ENCODE measurements around the gene PDGFD.

PDGFD gene

DNA sequence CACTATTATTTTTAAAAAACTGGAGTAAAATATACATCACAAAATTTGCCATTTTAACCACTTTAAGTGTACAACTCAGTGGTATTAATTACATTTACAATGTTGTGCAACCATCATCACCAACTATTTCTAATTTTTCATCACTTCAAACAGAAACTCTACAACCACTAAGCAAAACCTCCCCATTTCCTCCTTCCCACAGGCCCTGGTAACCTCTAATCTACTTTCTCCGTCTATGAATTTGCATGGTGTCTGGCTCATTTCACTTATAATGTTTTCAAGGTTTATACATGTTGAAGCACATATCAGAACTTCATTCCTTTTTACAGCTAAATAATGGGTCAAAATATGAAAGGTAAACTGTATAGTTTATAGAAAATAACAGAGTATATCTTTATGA is 103.1 kb downstream of the PDGFD start:
- H3K4me3 ChIP-seq = no peak overlapping the region
- TF ChIP-seq, protein P1, sequence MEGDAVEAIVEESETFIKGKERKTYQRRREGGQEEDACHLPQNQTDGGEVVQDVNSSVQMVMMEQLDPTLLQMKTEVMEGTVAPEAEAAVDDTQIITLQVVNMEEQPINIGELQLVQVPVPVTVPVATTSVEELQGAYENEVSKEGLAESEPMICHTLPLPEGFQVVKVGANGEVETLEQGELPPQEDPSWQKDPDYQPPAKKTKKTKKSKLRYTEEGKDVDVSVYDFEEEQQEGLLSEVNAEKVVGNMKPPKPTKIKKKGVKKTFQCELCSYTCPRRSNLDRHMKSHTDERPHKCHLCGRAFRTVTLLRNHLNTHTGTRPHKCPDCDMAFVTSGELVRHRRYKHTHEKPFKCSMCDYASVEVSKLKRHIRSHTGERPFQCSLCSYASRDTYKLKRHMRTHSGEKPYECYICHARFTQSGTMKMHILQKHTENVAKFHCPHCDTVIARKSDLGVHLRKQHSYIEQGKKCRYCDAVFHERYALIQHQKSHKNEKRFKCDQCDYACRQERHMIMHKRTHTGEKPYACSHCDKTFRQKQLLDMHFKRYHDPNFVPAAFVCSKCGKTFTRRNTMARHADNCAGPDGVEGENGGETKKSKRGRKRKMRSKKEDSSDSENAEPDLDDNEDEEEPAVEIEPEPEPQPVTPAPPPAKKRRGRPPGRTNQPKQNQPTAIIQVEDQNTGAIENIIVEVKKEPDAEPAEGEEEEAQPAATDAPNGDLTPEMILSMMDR (IDR thresholded peaks at IDR 0.05) = no peak
- DNase-seq (ENCODE audit: low spot score) = no peak
- no peak overlapping the region for H3K27ac ChIP-seq

DNA sequence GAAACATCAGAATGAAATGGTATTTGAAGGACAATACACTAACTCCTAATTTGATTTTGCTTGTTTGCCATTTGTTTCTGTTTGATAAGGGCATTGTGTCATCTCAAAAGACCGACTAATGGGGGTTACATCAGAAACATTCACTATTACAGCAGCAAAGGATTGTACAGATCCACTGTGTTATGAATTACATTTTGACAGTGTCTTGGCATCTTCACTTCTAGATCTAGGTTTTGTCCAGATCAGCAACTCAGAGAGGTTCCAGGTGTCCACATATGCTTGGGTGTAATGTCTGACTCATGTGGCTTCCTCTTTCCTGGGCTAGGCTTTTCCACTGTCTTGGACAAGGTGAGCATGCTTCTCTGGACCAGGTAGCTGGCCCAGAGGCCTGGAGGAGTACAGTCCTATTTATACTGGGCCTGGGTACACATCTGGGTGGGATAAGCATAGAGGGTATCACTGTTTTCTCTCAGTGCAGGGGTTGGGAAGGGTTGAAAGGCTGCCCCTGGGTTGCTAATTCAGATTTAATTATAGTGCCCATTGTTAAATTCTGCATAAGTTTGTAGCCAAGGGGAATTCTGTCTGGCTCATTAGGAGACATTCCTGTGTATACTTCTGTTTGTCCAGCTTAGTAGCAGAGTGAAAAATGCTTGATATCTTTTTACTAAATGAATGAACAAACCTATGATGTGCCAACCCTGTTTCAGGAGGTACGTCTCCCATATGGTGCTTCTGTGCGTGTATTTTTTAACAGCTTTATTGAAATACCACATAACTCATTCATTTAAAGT is 103.7 kb downstream of the PDGFD start:
- no peak overlapping the region for H3K4me3 ChIP-seq
- DNase-seq (ENCODE audit: low spot score) = no peak
- no peak overlapping the region for H3K27ac ChIP-seq
- TF ChIP-seq, protein P1 (IDR thresholded peaks at IDR 0.05) = no peak

DNA sequence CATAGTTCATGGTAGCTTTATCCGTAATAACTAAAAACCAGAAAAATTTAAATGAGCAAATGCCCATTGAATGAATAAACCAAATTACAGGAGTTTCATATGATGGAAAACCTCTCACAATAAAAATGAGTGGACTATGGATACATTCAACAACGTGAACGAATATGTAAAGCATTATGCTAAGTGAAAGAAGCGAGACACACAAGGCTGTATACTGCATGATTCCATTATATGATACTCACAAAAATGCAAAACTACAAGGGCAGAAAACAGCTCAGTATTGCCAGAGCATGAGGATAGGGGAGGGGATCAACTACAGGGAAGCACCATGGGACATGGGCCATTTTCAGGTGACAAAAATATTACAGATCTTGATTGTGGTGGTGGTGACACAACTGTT is 105.3 kb downstream of the PDGFD start:
- TF ChIP-seq, protein P1 (IDR thresholded peaks at IDR 0.05) = no peak
- Histone ChIP-seq H3K4me3 (no peak overlapping the region), H3K27ac (no peak overlapping the region)
- DNase-seq (ENCODE audit: low spot score) = no peak

DNA sequence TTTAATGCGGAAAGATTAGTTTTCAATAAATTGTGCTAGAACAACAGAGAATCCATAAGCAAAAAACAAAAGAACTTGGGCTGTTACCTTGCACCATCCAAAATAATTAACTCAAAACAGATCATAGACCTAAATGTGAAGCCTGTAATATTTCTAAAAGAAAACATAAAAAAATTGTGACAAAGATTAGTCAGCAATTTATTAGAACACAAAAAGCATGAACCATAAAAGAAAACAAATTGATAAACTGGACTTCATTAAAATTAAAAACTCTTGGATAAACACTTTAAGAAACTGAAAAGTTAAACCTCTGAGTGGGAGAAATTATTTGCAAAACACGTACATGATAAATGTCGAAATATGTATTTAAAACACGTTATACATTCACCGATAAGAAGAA is 106.0 kb downstream of the PDGFD start:
- TF ChIP-seq, protein P1 (IDR thresholded peaks at IDR 0.05) = no peak
- Histone ChIP-seq H3K4me3 (no peak overlapping the region), H3K27ac (no peak overlapping the region)
- no peak for DNase-seq (ENCODE audit: low spot score)

DNA sequence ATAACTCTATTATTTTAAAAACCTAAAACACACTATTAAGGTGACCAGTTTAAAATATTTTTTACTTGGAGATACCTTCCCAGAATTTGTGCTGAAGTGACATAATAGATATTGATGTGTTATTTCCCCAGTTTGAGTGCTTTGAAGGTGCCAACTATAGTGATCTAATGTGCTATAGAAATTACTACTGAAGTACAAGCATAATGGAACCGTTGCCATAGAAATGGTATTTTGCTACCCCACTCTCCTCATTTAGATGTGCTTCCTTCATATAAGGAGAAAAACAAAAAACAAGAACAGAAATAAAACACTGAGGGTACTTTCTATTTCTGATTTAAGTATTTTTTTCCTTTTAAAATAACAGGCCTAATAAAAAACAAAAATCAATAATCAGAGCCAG is 108.4 kb downstream of the PDGFD start:
- DNase-seq (ENCODE audit: low spot score) = no peak
- Histone ChIP-seq H3K27ac (no peak overlapping the region), H3K4me3 (no peak overlapping the region)
- TF ChIP-seq, protein P1 (IDR thresholded peaks at IDR 0.05) = no peak

DNA sequence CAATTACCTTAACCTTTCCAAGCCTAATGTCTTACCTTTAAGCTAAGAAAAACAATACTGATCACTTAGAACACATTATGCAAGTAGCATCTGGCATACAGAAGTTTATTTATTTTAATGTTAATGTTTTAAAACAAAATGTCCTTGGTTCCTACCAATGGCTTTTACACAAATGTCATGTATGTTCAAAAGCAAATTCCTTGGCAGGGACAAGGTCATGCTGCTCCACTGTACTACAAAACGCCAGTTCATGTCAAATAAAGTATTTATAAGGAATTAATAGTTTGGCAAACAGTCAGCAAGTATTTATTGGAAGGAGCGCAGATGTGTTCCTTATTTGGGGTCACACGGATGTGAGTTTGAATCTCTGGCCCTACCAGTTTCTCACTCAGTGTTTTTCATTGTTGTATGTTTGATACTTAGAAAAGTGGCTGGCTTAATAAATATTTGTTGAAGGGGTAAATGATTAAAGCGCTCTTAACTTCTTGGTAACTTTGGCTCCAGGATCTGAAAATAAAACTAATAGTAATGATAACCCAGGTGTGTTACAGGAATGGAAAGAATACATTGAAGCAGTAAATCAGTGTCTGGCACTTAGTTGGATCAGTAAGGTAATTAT is 108.9 kb downstream of the PDGFD start:
- DNase-seq (ENCODE audit: low spot score) = no peak
- Histone ChIP-seq H3K27ac (no peak overlapping the region), H3K4me3 (no peak overlapping the region)
- TF ChIP-seq, protein P1 (IDR thresholded peaks at IDR 0.05) = no peak
